ENCODE measurements around the gene SND1. TPM values are rescaled to one million over a fixed set of nuclear protein-coding genes. Genes with fewer than 3 reads are reported as not detected.

The SND1 gene
- polyA plus RNA-seq, 3 donors, result 46.5 to 97.3 (median 79.8) TPM

- Mint-ChIP-seq H3K27ac (peak overlapping the region in 3 of 7 donors; percentile 42 to 81 (median 80)), H3K9me3 (peaks cover 0 to 5% (median 0%) of the 10 kb centered on the region in 7 donors), H3K36me3 (peaks cover 24 to 26% of the 10 kb centered on the region in 2 donors)
These were observed 374.6 kb downstream of the SND1 start for GRCh38 chr7:128026551-128026950.

GRCh38 chr7:128027485-128027980 is 375.5 kb downstream of the SND1 start:
- WGBS (ENCODE audit: insufficient coverage), result 65% methylated on average over 4 of the region's 4 CpGs
- Histone ChIP-seq H3K36me3 (replicated peaks in 1 of 2; ENCODE audit: control insufficient read depth in 1 of 2, insufficient read depth in 2 of 2, low read length in 2 of 2) (peaks cover 7 to 24% of the 10 kb centered on the region in 2 donors), H2AFZ (ENCODE audit: insufficient read depth, low read depth, low read length, poor library complexity, severe bottlenecking) (no peak overlapping the region), H3K4me3 (replicated peaks in 1 of 3; ENCODE audit: low read depth in 2 of 3, low read length in 3 of 3) (peak overlapping the region in 1 of 3 experiments; percentile 49), H3K4me1 (ENCODE audit: control insufficient read depth in 1 of 2, insufficient read depth in 2 of 2, low read length in 2 of 2) (peaks cover 80 to 84% of the 10 kb centered on the region in 2 donors), H4K20me1 (ENCODE audit: insufficient read depth, low read length) (peaks cover 77% of the 10 kb centered on the region), H3K27me3 (ENCODE audit: control insufficient read depth in 2 of 2, insufficient read depth in 2 of 2, low read length in 2 of 2) (peaks cover 0 to 2% of the 10 kb centered on the region in 2 donors), H3K79me2 (ENCODE audit: insufficient read depth, low read length) (peaks cover 41% of the 10 kb centered on the region), H3K27ac (ENCODE audit: low read depth in 1 of 2, low read length in 2 of 2) (no peak overlapping the region), H3K9ac (ENCODE audit: insufficient read depth, low read length, poor library complexity, severe bottlenecking) (no peak overlapping the region), H3K9me3 (replicated peaks in 1 of 2; ENCODE audit: control insufficient read depth in 1 of 2, insufficient read depth in 1 of 2, low read length in 2 of 2) (no peaks in the 10 kb centered on the region), H3K4me2 (replicated peaks; ENCODE audit: extremely low read depth, low read length, poor library complexity, severe bottlenecking) (peak overlapping the region; percentile 42)
- intact Hi-C loops (cut with micrococcal nuclease), result no loop called here
- Mint-ChIP-seq H3K4me3 (peak overlapping the region; percentile 4 to 69), H3K4me1 (peaks cover 78% of the 10 kb centered on the region), H3K9me3 (peaks cover 0 to 4% (median 0%) of the 10 kb centered on the region in 7 donors), H3K36me3 (peaks cover 22 to 23% of the 10 kb centered on the region in 2 donors), H3K27me3 (ENCODE audit: low read depth in 3 of 3) (peaks cover 2 to 24% (median 13%) of the 10 kb centered on the region in 3 donors), H3K27ac (peak overlapping the region in 5 of 7 donors; percentile 8 to 57 (median 33))
- TF ChIP-seq CTCF (IDR thresholded peaks at IDR 0.05), result no peak
- no peak for DNase-seq

More at GRCh38 chr7:128026551-128026950, 374.6 kb downstream of the SND1 start:
- Histone ChIP-seq H3K9me3 (replicated peaks in 1 of 2; ENCODE audit: control insufficient read depth in 1 of 2, insufficient read depth in 1 of 2, low read length in 2 of 2) (no peaks in the 10 kb centered on the region), H3K4me1 (ENCODE audit: control insufficient read depth in 1 of 2, insufficient read depth in 2 of 2, low read length in 2 of 2) (peaks cover 83 to 87% of the 10 kb centered on the region in 2 donors), H4K20me1 (ENCODE audit: insufficient read depth, low read length) (peaks cover 79% of the 10 kb centered on the region), H3K27me3 (ENCODE audit: control insufficient read depth in 2 of 2, insufficient read depth in 2 of 2, low read length in 2 of 2) (peaks cover 0 to 2% of the 10 kb centered on the region in 2 donors), H3K79me2 (ENCODE audit: insufficient read depth, low read length) (peaks cover 41% of the 10 kb centered on the region), H3K9ac (ENCODE audit: insufficient read depth, low read length, poor library complexity, severe bottlenecking) (peak overlapping the region; percentile 5), H3K36me3 (replicated peaks in 1 of 2; ENCODE audit: control insufficient read depth in 1 of 2, insufficient read depth in 2 of 2, low read length in 2 of 2) (peaks cover 7 to 24% of the 10 kb centered on the region in 2 donors), H3K27ac (ENCODE audit: low read depth in 1 of 2, low read length in 2 of 2) (peak overlapping the region; percentile 16 to 32), H2AFZ (ENCODE audit: insufficient read depth, low read depth, low read length, poor library complexity, severe bottlenecking) (no peak overlapping the region), H3K4me2 (replicated peaks; ENCODE audit: extremely low read depth, low read length, poor library complexity, severe bottlenecking) (peak overlapping the region; percentile 45), H3K4me3 (replicated peaks in 1 of 3; ENCODE audit: low read depth in 2 of 3, low read length in 3 of 3) (peak overlapping the region in 1 of 3 experiments; percentile 49)
- no peak overlapping the region for H3K4me3 Mint-ChIP-seq
- H3K27me3 Mint-ChIP-seq (ENCODE audit: low read depth in 3 of 3), result peaks cover 4 to 18% (median 16%) of the 10 kb centered on the region in 3 donors
- no peak for DNase-seq
- 80% methylated on average over 1 of the region's 2 CpGs for WGBS (ENCODE audit: insufficient coverage)
- TF ChIP-seq CTCF (IDR thresholded peaks at IDR 0.05), result no peak
- intact Hi-C loops (cut with micrococcal nuclease), result no loop called here
- peaks cover 86% of the 10 kb centered on the region for H3K4me1 Mint-ChIP-seq

All from CD14-positive monocyte (primary cell).